NT2/D1 (cell line): ENCODE measurements around the gene FBXO24.

Experiments used
- YY1 ChIP-seq: IDR thresholded peaks from 2 replicates; pipeline ENCODE4 v1.6.1; 2011; ENCODE audit not compliant: insufficient read length, insufficient read depth
- ZNF274 ChIP-seq: IDR thresholded peaks from 2 replicates; pipeline ENCODE4 v1.6.1; 2011; ENCODE audit warnings: mild to moderate bottlenecking, low read depth, low read length

GRCh38 chr7:100640517-100641440 lies 54.7 kb downstream of the FBXO24 start:
- no peak for TF ChIP-seq YY1
- TF ChIP-seq ZNF274, result no peak
